K562 (cell line): Measurements from ENCODE around the gene PPFIA3. TPM values are rescaled to one million over a fixed set of nuclear protein-coding genes. Genes with fewer than 3 reads are reported as not detected.

Experiments
- ATAC-seq: fragments of 200-7000 bp; cut with Tn5 transposase; 3 replicates; pipeline ENCODE4 v1.9.1; 2020; ENCODE audit warnings: moderate library complexity
- BruUV-seq: library from RNA; stranded (reverse); fragments of 400-500 nt; replicated peaks from 2 replicates; lab custom pipeline; 2021; lab: Mats Ljungman, UMichigan
- CTCF ChIA-PET: fragments of 300-600 bp; formaldehyde crosslinking; extraction: SDS; loops from one replicate; lab custom pipeline; 2021; ENCODE audit warnings: low intra/inter-chr PET ratio; lab: Yijun Ruan, JAX
- POLR2A ChIA-PET: fragments of 300-600, 350-650 bp; sonication (Branson Sonifier 250); formaldehyde crosslinking; extraction: SDS; loops from one replicate; lab custom pipeline; 2021; ENCODE audit warnings: antibody characterized with exemption, inconsistent platforms; lab: Yijun Ruan, JAX
- DNase-seq, 4 experiments: peaks; one replicate each; pipeline versions ENCODE4 v3.0.0 to v3.0.0-alpha.2; 2011 to 2018; ENCODE audit warnings: low spot score in 3 of 4, mixed read lengths in 3 of 4; ENCODE audit errors: extremely low read depth in 1 of 4
- FAIRE-seq: peaks from 2 replicates; lab custom pipeline; 2011; peaks lifted over from hg19 to GRCh38; lab: Jason Lieb, UNC
- H2AFZ ChIP-seq: 2 replicates; pipeline ENCODE4 v1.6.0; 2011; ENCODE audit warnings: low read depth, low read length, control low read depth, inconsistent platforms
- H3K27ac ChIP-seq: fragments of 200-600 bp; 3 replicates; pipeline ENCODE4 v1.8.0; 2011; ENCODE audit warnings: low read depth, mild to moderate bottlenecking, control low read depth, inconsistent platforms, low read length, moderate library complexity, mixed read lengths; ENCODE audit errors: extremely low read depth
- H3K27me3 ChIP-seq, 2 experiments: fragments of 300-600 bp in 1 of 2; 2 replicates in 1 of 2; 3 replicates in 1 of 2; pipeline versions ENCODE4 v1.6.0 to v1.8.0; 2011; ENCODE audit warnings: inconsistent platforms in 2 of 2, low read length in 2 of 2, mild to moderate bottlenecking in 1 of 2, mixed read lengths in 1 of 2, moderate library complexity in 1 of 2; ENCODE audit not compliant: control insufficient read depth in 2 of 2, insufficient read depth in 2 of 2
- H3K36me3 ChIP-seq: fragments of 300-600 bp; 3 replicates; pipeline ENCODE4 v1.8.0; 2011; ENCODE audit warnings: mild to moderate bottlenecking, low read length, inconsistent platforms; ENCODE audit not compliant: control insufficient read depth, insufficient read depth
- H3K4me1 ChIP-seq, 2 experiments: fragments of 200-600 bp in 1 of 2; replicated peaks in 1 of 2; 2 replicates in 1 of 2; 3 replicates in 1 of 2; pipeline versions ENCODE4 v1.5.1 to v1.8.0; 2011; ENCODE audit warnings: inconsistent platforms in 2 of 2, low read length in 2 of 2, mild to moderate bottlenecking in 1 of 2, mixed read lengths in 1 of 2, moderate library complexity in 1 of 2; ENCODE audit not compliant: control insufficient read depth in 2 of 2, insufficient read depth in 2 of 2
- H3K4me2 ChIP-seq: 2 replicates; pipeline ENCODE4 v1.6.1; 2011; ENCODE audit warnings: low read length, control low read depth, inconsistent platforms, mixed read lengths; ENCODE audit not compliant: insufficient read depth
- H3K4me3 ChIP-seq: fragments of 200-600 bp; sonication (generic), shearing (Covaris generic); 2 replicates; pipeline ENCODE4 v1.5.1; 2016; ENCODE audit warnings: control low read depth, inconsistent platforms
- H3K79me2 ChIP-seq: fragments of 200-600 bp; 3 replicates; pipeline ENCODE4 v1.8.0; 2011; ENCODE audit warnings: low read length, inconsistent platforms; ENCODE audit not compliant: control insufficient read depth, insufficient read depth
- H3K9ac ChIP-seq, 2 experiments: 2 replicates each; pipeline versions ENCODE4 v1.6.0 to v1.6.1; 2011; ENCODE audit warnings: low read depth in 2 of 2, low read length in 2 of 2, control low read depth in 1 of 2, inconsistent platforms in 1 of 2, mild to moderate bottlenecking in 1 of 2, mixed read lengths in 1 of 2; ENCODE audit not compliant: insufficient read depth in 1 of 2
- H3K9me1 ChIP-seq: one replicate; pipeline ENCODE4 v1.6.0; 2011; ENCODE audit warnings: inconsistent platforms, mild to moderate bottlenecking, low read length, moderate library complexity; ENCODE audit not compliant: control insufficient read depth, insufficient read depth
- H3K9me3 ChIP-seq: replicated peaks from 2 replicates; pipeline ENCODE4 v1.5.1; 2011; ENCODE audit warnings: low read depth, low read length, inconsistent platforms; ENCODE audit not compliant: control insufficient read depth, insufficient read depth
- H4K20me1 ChIP-seq: replicated peaks from 2 replicates; pipeline ENCODE4 v1.6.1; 2011; ENCODE audit warnings: low read length, inconsistent platforms, mixed read lengths; ENCODE audit not compliant: control insufficient read depth, insufficient read depth
- ETS1 ChIP-seq: conservative IDR thresholded peaks from 2 replicates; pipeline ENCODE4 v1.6.1; 2011; ENCODE audit warnings: low read depth, mild to moderate bottlenecking, low read length; ENCODE audit not compliant: control insufficient read depth
- GATAD2A ChIP-seq: fragments of 450-650 bp; IDR thresholded peaks from 2 replicates; pipeline ENCODE4 v1.6.1; 2017
- MLX ChIP-seq, 2 experiments: fragments of 450-650 bp in 1 of 2; sonication (generic) in 1 of 2; formaldehyde crosslinking; conservative IDR thresholded peaks; 2 replicates each; pipeline versions ENCODE4 v1.4.0 to v1.8.1; 2020 to 2022; ENCODE audit warnings: mild to moderate bottlenecking in 1 of 2, missing genetic modification reagents in 1 of 2
- MTA3 ChIP-seq: fragments of 450-650 bp; formaldehyde crosslinking; IDR thresholded peaks from 2 replicates; pipeline ENCODE4 v1.6.1; 2017; ENCODE audit warnings: mild to moderate bottlenecking, borderline replicate concordance
- MXI1 ChIP-seq: IDR thresholded peaks from 2 replicates; pipeline ENCODE4 v1.6.1; 2011; ENCODE audit warnings: low read depth, mild to moderate bottlenecking, improper control_type of control experiment, low read length
- MYC ChIP-seq, 2 experiments: fragments of 250-450 bp in 1 of 2; sonication (Bioruptor Pico) in 1 of 2; IDR thresholded peaks; 2 replicates each; pipeline versions ENCODE4 v1.5.1 to v1.6.1; 2012 to 2021; ENCODE audit warnings: low read depth in 2 of 2, borderline replicate concordance in 1 of 2, improper control_type of control experiment in 1 of 2, low read length in 1 of 2, mild to moderate bottlenecking in 1 of 2, moderate library complexity in 1 of 2
- NFRKB ChIP-seq: fragments of 450-650 bp; IDR thresholded peaks from 2 replicates; pipeline ENCODE4 v1.6.1; 2016; ENCODE audit warnings: low read depth
- PYGO2 ChIP-seq: fragments of 450-650 bp; IDR thresholded peaks from 2 replicates; pipeline ENCODE4 v1.6.1; 2016; ENCODE audit warnings: mild to moderate bottlenecking, missing genetic modification characterization, moderate library complexity, missing compliant biosample characterization
- SIN3A ChIP-seq, 2 experiments: fragments of 150-350 bp in 1 of 2; IDR thresholded peaks; 2 replicates each; pipeline ENCODE4 v1.6.1; 2011 to 2016; ENCODE audit warnings: borderline replicate concordance in 2 of 2, low read depth in 2 of 2, low read length in 2 of 2, mild to moderate bottlenecking in 2 of 2, moderate library complexity in 2 of 2; ENCODE audit not compliant: control insufficient read depth in 1 of 2
- TFE3 ChIP-seq: fragments of 450-650 bp; formaldehyde crosslinking; IDR thresholded peaks from 2 replicates; pipeline ENCODE4 v1.4.0; 2020; ENCODE audit warnings: mild to moderate bottlenecking, mixed read lengths
- TRIM28 ChIP-seq: fragments of 450-650 bp; IDR thresholded peaks from 2 replicates; pipeline ENCODE4 v1.6.1; 2017
- ZFP36 ChIP-seq: fragments of 150-350 bp; IDR thresholded peaks from 2 replicates; pipeline ENCODE4 v1.6.1; 2018; ENCODE audit warnings: low read length, low read depth; ENCODE audit not compliant: partially characterized antibody
- WGBS: fragments of 100-300 bp; shearing (Covaris generic); methylation state at CpG from one replicate; pipeline ENCODE4 v1.1.6; 2016; ENCODE audit warnings: low coverage, mixed read lengths; ENCODE audit not compliant: insufficient coverage; ENCODE audit errors: missing lambda C conversion rate; 5-methylcytosine and 5-hydroxymethylcytosine counted together
- in situ Hi-C: fragments of 300-500 bp; cut with MboI; formaldehyde crosslinking; loops from 4 replicates; pipeline ENCODE4 v1.15.0; 2018; ENCODE audit warnings: inconsistent platforms, mixed read lengths
- intact Hi-C: fragments of 100-400 bp; cut with micrococcal nuclease; formaldehyde crosslinking; loops from 2 replicates; pipeline ENCODE4 v1.14.2; 2022
- polyA plus RNA-seq, 8 experiments: library from polyadenylated mRNA; depleted of rRNA in 4 of 8; stranded (reverse) in 5 of 8; unstranded in 3 of 8; fragments of >200 nt; fragmentation: Nextera tagmentation in 2 of 8; fragmentation: Illumina TruSeq in 1 of 8; extraction: Ambion mirVana in 2 of 8; extraction: Trizol in 1 of 8; gene quantifications; 2 replicates each; pipeline versions ENCODE4 v1.2.1 to v1.2.3, GENCODE V29; 2011 to 2014; ENCODE audit warnings: inconsistent platforms in 1 of 8, missing spikeins in 1 of 8
- total RNA-seq, 7 experiments: library from RNA; depleted of rRNA in 6 of 7; stranded (reverse); fragments of >200 nt in 6 of 7; fragmentation: Illumina TruSeq in 2 of 7; extraction: Trizol in 2 of 7; gene quantifications; 2 replicates each; pipeline versions ENCODE4 v1.2.1 to v1.2.3, GENCODE V29; 2011 to 2021; ENCODE audit warnings: low replicate concordance in 1 of 7

Gene PPFIA3
- total and polyA plus RNA-seq, 9 of the 15 experiments (the other 6 are each of a cell fraction or from before 2014, with no cell fraction given), result 0.10 to 53.0 (median 17.6) TPM

GRCh38 chr19:49155005-49155819 lies 35.9 kb downstream of the PPFIA3 start, which contains the start of gene HRC:
TSS of gene HRC (minus strand) at chr19:49155396. CDS start at chr19:49155237, 159 bp downstream.
- peak within 1 kb of the TSS; percentile 83 for H2AFZ ChIP-seq
- ChIA-PET CTCF (no interaction called here), POLR2A (interaction anchor here (0.6 to 1.9 kb wide), 12 partner anchors 8 to 1138 kb away, joined by 3 to 7 read pairs (median 4); partner anchors contain the start of genes EMP3 and LIN7B)
- peaks cover 8% of the 10 kb centered on the region; the same call in 1 of the 3 replicates for H3K36me3 ChIP-seq
- H3K9me3 ChIP-seq, result no peaks in the 10 kb centered on the region
- FAIRE-seq (peak; percentile 86), ATAC-seq (peak; percentile 66), DNase-seq (peak; percentile 49 to 90 (median 70))
- peaks cover 5% of the 10 kb centered on the region; the same call in 1 of the 2 replicates for H4K20me1 ChIP-seq
- no peaks in the 10 kb centered on the region for H3K9me1 ChIP-seq
- in situ Hi-C loops (no loop called here), intact Hi-C loops (loop anchor here (5.0 to 10.0 kb wide), 3 partner anchors 38 to 437 kb away; partner anchors contain the start of genes C19orf73, GYS1, PPFIA3 and PRR12)
- BruUV-seq, result TSS peak; percentile 81
- peak within 1 kb of the TSS; percentile 36 for H3K4me3 ChIP-seq
- H3K4me2 ChIP-seq, result peak within 1 kb of the TSS; percentile 89
- 5% methylated on average over 17 of the region's 19 CpGs for WGBS
- H3K27ac ChIP-seq, result peak within 1 kb of the TSS; percentile 85
- peak within 1 kb of the TSS; percentile 73 to 91 for H3K9ac ChIP-seq
- peaks cover 52 to 84% of the 10 kb centered on the region in 2 experiments for H3K4me1 ChIP-seq
- no peaks in the 10 kb centered on the region for H3K27me3 ChIP-seq
- peaks cover 38% of the 10 kb centered on the region for H3K79me2 ChIP-seq
- no peak for TF ChIP-seq TFE3 (CRISPR knock-in tag)
- TF ChIP-seq MYC (IDR thresholded peaks at IDR 0.05; ENCODE audit: low read depth, low read length), result peak; percentile 87
- TF ChIP-seq MYC (CRISPR knock-in tag; IDR thresholded peaks at IDR 0.05; ENCODE audit: borderline replicate concordance, low read depth), result no peak
- peak; percentile 95 for TF ChIP-seq NFRKB
- 0 out of 4 replicates have a peak, but pooled peaks of 1 of the 2 experiments have one; percentile 44 for TF ChIP-seq MLX (CRISPR knock-in tag; conservative IDR thresholded peaks at IDR 0.05)
- peak in 1 of 2 experiments; percentile 67; a peak in 1 of 4 replicates for TF ChIP-seq SIN3A (IDR thresholded peaks at IDR 0.05; ENCODE audit: borderline replicate concordance in 2 of 2, control insufficient read depth in 1 of 2, low read depth in 2 of 2, low read length in 2 of 2)
- TF ChIP-seq ZFP36, result peak; percentile 1
- TF ChIP-seq MXI1, result 0 out of 2 replicates have a peak, but pooled peaks have one; percentile 14
- peak; percentile 84 for TF ChIP-seq MTA3
- TF ChIP-seq GATAD2A, result 0 out of 2 replicates have a peak, but pooled peaks have one; percentile 5
- TF ChIP-seq PYGO2 (tag), result no peak
- TF ChIP-seq ETS1, result no peak
- TF ChIP-seq TRIM28, result peak; percentile 15; the same call in 1 of the 2 replicates
